HG03095 (cell line): ENCODE data around the gene KRT9.
"Not testable (repeated sequence)": the region's sequence is repeated elsewhere in the genome, so short reads cannot be mapped to it uniquely, and the experiment has no call there.

Experiments used
- ATAC-seq: cut with Tn5 transposase; IDR thresholded peaks from one replicate; pipeline ENCODE4 v1.9.1; 2021; ENCODE audit warnings: moderate library complexity; ENCODE audit not compliant: unreplicated experiment

Gene KRT9

DNA sequence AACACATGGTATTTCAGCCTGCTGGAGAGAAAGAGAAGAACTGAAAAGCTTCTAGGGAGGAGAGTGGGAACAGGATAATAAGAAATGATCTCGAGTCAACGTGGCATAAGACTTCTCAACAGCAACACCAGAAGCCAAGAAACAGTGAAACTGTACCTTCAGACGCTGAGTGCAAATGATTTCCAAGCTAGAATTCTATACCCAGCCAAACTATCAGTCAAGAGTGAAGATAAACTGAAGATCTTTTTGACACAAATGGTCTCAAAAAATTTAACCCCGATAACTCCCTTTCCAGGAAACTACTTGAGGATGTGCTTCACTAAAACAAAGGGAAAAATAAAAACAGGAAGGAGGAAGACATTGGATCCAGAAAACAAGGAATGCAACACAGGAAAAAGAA, 35.1 kb upstream of the KRT9 start:
- not testable (repeated sequence) for ATAC-seq

- ATAC-seq = no peak
Measured at GRCh38 chr17:41602524-41602923, 30.7 kb upstream of the KRT9 start.

GRCh38 chr17:41600318-41600717, 28.5 kb upstream of the KRT9 start:
- no peak for ATAC-seq

- ATAC-seq = no peak
Measured at GRCh38 chr17:41599680-41600079, 27.8 kb upstream of the KRT9 start.

DNA sequence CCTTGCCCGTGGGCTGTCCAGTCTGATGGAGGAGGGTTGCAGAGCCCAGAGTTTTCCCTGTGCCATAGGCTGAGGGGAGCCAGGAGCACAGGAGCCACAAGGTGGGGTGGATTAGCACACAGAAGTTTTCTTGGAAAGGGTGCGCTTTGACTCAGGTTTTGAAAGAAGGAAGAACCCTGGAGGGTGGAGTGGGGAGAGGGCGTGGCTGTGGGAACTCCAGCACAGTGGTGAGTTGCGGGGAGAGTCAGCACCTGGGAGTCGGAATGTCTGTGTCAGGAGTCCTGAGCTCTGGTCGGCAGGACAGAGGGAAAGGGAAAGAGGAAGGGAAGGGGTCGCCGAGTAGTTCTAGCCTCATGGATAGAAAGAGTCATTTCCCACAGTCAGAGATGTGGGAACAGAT, 23.7 kb upstream of the KRT9 start:
- ATAC-seq = no peak

DNA sequence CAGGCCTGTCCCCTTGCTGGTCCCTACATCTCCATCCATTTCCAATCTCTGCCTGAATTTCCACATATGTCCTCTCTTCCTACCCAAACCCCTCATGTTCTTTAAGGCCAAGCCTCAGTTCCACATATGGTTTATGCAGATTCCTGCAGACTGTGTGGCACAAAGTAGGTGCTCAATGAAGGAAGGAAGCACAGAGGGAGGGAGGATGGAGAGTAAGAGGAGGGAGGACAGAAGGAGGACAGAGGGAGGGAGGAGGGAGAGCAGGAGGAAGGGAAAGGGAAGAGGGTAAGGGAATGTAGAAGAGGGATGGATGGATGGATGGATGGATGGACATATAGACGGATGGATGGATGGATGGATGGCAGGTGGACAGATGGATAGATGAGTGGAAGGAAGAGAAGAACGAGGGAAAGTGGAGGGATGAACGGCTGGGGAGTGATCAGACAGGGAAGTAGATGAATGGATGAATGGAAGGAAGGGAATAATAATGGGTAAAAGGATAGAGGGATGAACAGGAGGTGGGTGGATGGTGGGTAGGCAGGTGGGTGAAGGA, 22.6 kb upstream of the KRT9 start:
- no peak for ATAC-seq

DNA sequence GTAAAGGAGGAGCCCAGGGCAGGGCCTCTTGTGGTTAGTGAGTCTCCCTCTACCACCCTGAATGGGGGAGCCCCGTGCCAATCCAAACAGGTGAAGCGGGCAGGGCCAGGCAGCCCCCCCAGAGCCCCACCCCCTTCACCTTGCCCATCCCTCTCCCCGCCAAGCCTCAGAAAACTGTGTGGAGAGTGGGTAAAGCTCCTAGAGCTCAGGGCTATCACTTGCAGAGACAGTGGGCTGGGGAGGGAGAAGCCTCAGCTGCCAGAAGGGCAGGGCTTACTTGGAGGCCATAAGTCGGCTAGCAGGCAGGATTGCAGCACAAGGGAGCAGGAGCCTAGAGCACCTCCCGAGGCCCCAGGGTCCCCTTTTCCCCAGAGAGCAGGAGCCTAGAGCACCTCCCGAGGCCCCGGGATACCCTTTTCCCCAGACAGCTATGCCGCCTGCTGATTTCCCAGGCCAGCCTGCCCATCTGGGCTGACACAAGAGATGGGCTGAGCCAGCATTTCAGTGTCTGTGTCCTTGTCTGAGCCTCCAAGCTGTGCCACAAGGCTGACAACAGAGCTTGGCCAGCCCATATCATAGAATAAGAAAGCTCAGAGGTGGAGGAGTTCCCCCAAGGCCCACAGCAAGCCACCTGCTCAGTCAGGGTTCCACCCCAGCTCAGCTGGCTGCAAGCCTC, 21.6 kb upstream of the KRT9 start:
- ATAC-seq = no peak

GRCh38 chr17:41592601-41593305, 20.9 kb upstream of the KRT9 start:
- ATAC-seq = no peak

- no peak for ATAC-seq
Measured at GRCh38 chr17:41589301-41589700, 17.4 kb upstream of the KRT9 start.

DNA sequence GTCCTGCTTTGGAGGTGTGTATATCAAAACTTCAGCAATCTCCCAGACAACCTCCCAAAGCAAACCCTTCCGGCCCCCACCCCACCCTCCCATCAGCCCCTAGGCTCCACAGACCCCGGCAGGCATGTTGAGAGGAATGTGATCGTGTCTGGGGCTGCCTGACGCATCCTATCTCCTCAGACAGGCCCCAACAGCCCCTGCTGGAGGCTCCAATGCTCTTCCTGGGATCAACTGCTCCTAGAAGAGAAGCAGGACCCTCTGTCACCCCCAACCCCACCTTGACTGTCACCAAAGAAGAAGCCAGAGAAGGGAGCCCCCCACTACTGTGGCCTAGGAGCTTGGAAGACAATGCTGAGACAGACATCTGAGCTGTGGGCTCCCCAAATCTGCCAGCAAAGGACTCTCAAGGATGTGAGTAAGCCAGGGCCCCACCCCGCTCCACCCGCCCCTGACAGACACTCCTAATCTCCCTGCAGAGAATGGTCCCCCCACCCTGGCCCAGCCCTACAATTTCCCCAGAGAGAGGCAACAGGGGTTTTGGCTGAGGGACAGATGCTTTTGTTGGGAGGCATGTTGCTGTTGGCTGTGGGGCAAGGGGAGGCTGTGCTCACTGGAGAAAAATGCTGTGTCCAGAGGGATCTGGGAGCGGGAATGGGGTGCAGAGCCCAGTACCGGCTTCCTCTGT, 16.4 kb upstream of the KRT9 start:
- no peak for ATAC-seq

DNA sequence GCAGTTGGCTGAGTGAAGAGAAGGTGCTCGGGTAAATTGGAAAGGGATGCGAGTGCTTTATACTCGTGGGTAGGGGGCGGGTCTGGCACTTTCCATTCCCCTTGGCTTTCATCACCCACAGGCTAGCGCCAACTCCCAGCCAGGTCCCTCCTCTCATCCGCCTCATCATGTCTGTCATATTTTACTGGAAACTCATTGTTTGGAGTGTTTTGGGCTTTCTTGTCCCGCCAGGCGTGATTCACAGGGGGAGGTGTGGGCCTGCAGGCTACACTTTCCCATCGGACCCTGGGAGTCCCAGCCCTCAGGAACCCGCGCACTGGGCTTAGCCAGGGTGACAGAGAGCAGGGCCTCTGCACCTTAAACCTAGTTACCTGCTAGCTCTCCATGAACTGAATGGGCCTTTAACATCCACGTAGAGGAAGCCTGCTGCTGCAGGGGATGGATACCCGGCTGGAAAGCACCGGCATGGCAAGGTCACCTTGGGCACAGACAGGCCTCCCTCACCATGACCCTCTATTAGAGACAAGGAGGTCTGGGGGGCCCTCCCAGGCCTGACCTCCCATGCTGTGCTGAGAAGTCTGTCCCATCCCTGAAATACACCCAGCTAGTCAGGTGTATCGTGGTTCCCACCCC, 15.1 kb upstream of the KRT9 start, which contains the start of gene KRT14:
KRT14 (minus strand) TSS at position 33 of the 633 bp plus-strand sequence. CDS start 61 bp downstream, outside the sequence.
- ATAC-seq = no peak

DNA sequence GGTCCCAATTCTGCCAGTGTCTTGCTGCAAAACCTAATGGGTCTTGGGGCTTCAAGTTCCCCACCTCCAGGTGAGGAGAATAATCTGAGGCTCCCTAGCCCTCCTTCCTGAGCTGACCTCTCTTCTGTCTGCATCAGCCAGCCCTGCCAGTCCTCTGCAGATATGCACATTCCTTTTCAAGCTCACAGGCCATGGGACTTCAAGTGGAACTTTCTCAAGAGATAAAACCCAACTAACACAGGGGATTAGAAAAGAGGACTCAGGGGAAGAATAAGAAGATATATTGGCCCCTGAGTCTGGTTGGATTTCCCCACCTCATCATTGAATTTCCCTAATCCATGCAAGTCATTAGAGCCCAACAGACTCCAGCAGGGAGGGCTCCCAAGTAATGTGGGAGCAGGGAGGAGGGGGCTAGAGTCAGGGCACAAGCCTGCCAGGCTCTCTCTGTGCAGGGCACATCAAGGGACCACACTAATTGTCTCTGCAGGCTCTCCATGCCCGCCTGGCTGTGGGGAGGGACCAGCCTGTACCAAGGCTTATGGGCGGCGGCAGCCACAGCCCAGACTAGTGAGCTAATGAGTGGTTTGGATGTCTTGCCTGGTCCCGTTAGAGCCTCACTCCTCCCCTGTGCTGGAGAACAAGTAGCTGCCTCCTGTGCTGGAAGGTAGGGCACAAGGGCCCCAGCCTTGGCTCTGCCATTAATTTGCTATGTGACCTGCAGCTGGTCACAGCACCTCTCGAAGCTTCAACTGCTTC, 13.6 kb upstream of the KRT9 start:
- ATAC-seq = no peak

DNA sequence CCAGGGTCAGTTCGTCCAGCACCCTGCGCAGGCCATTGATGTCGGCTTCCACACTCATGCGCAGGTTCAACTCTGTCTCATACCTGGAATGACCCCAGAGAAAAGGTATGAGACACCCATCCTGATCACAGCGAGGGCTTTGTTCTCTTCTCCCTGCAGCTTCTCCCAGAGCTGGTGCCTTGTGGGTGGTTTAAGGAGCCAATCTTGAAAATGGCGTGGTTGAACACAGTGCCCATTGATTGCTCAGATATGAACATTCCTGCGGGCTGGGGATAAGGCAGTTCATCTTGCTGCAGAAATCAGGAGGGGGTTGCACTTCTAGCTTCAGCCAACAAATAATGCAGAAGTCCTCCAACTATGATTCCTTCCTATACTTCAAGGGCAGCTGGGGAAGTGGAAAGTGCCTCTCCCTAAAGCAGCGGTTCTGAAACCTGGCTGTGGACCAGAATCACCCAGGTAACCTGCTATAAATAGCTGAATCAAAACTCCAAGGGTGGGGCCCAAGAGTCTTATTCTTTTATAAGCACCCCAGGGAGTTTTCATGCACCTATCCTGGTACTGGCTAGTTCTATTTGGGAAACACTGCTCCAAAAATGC, 12.6 kb upstream of the KRT9 start:
- ATAC-seq = not testable (repeated sequence)

GRCh38 chr17:41583137-41584127, 11.6 kb upstream of the KRT9 start:
- no peak for ATAC-seq

- not testable (repeated sequence) for ATAC-seq
Measured at GRCh38 chr17:41582061-41582968, 10.5 kb upstream of the KRT9 start.

GRCh38 chr17:41581366-41582060, 9.7 kb upstream of the KRT9 start:
- no peak for ATAC-seq

GRCh38 chr17:41580687-41581365, 9.0 kb upstream of the KRT9 start:
- no peak for ATAC-seq
